ENCODE results near the gene MLLT3.
A peak's percentile ranks its signal among the peaks of the same experiment; 100 is the strongest.

The MLLT3 gene

DNA sequence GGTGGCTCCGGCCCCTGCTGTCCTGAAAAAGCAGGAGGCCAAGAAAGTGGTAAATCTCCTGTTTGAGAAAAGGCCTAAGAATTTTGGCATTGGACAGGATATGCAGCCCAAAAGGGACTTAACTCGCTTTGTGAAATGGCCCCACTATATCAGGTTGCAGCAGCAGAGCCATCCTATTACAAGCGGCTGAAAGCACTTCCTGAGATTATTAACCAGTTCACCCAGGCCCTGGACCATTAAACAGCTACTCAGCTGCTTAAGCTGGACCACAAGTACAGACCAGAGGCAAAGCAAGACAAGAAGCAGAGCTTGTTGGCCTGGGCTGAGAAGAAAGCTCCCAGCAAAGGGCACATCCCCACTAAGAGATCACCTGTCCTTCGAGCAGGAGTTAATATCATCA, 89.7 kb downstream of the MLLT3 start:
- DNase-seq (no peak), ATAC-seq (ENCODE audit: insufficient read depth, low read depth) (no peak)
- Histone ChIP-seq H2AFZ (ENCODE audit: low read depth, low read length) (no peak overlapping the region), H3K27ac (ENCODE audit: low read length) (peak overlapping the region; percentile 11; the same call in 1 of the 2 replicates), H3K27me3 (ENCODE audit: insufficient read depth, low read length, poor library complexity) (no peaks in the 10 kb centered on the region), H4K20me1 (ENCODE audit: insufficient read depth, low read length) (peaks cover 12% of the 10 kb centered on the region; the same call in 1 of the 2 replicates), H3K4me1 (ENCODE audit: insufficient read depth, low read length) (peaks cover 5% of the 10 kb centered on the region; the same call in 1 of the 2 replicates), H3K79me2 (ENCODE audit: insufficient read depth, low read length) (peaks cover 78% of the 10 kb centered on the region), H3K36me3 (ENCODE audit: insufficient read depth, low read length) (no peaks in the 10 kb centered on the region), H3K4me2 (ENCODE audit: insufficient read depth, low read length) (no peak overlapping the region), H3K4me3 (ENCODE audit: low read depth in 1 of 2, low read length in 2 of 2) (no peak overlapping the region), H3K9me3 (ENCODE audit: insufficient read depth, low read length, severe bottlenecking) (no peaks in the 10 kb centered on the region), H3K9ac (ENCODE audit: low read depth, low read length) (no peak overlapping the region)
- TF ChIP-seq, protein P1, sequence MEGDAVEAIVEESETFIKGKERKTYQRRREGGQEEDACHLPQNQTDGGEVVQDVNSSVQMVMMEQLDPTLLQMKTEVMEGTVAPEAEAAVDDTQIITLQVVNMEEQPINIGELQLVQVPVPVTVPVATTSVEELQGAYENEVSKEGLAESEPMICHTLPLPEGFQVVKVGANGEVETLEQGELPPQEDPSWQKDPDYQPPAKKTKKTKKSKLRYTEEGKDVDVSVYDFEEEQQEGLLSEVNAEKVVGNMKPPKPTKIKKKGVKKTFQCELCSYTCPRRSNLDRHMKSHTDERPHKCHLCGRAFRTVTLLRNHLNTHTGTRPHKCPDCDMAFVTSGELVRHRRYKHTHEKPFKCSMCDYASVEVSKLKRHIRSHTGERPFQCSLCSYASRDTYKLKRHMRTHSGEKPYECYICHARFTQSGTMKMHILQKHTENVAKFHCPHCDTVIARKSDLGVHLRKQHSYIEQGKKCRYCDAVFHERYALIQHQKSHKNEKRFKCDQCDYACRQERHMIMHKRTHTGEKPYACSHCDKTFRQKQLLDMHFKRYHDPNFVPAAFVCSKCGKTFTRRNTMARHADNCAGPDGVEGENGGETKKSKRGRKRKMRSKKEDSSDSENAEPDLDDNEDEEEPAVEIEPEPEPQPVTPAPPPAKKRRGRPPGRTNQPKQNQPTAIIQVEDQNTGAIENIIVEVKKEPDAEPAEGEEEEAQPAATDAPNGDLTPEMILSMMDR (IDR thresholded peaks at IDR 0.05; ENCODE audit: borderline replicate concordance, extremely low read depth, low read length, poor library complexity, severe bottlenecking): no peak
- no peak for TF ChIP-seq EZH2 (IDR thresholded peaks at IDR 0.05; ENCODE audit: borderline replicate concordance, low read depth, low read length, severe bottlenecking)

DNA sequence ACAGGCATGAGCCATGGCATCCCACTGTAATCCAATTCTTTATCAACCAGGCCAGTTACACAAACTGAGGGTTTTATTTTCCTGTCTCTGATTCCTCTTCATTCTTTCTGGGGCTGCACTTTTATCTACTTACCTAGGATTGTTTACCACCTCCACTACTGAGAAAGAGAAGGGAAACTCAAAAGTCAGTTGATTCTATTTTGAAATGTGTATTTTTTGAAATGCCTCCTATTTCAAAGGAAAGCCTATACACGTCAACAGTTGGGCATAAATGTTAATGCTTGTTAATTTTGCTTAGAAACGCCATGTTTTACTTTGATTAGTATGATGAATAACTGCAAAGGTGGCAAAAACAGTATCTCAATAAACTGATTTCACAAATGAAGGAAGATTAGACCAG, 92.5 kb downstream of the MLLT3 start:
- Histone ChIP-seq H3K4me1 (ENCODE audit: insufficient read depth, low read length) (peaks cover 6% of the 10 kb centered on the region), H3K4me2 (ENCODE audit: insufficient read depth, low read length) (no peak overlapping the region), H3K27ac (ENCODE audit: low read length) (no peak overlapping the region), H2AFZ (ENCODE audit: low read depth, low read length) (no peak overlapping the region), H3K9ac (ENCODE audit: low read depth, low read length) (no peak overlapping the region), H3K27me3 (ENCODE audit: insufficient read depth, low read length, poor library complexity) (no peaks in the 10 kb centered on the region), H3K79me2 (ENCODE audit: insufficient read depth, low read length) (peaks cover 70% of the 10 kb centered on the region), H3K4me3 (ENCODE audit: low read depth in 1 of 2, low read length in 2 of 2) (no peak overlapping the region), H3K36me3 (ENCODE audit: insufficient read depth, low read length) (no peaks in the 10 kb centered on the region), H4K20me1 (ENCODE audit: insufficient read depth, low read length) (peaks cover 10% of the 10 kb centered on the region; the same call in 1 of the 2 replicates), H3K9me3 (ENCODE audit: insufficient read depth, low read length, severe bottlenecking) (no peaks in the 10 kb centered on the region)
- ATAC-seq (ENCODE audit: insufficient read depth, low read depth) (no peak), DNase-seq (no peak)
- no peak for TF ChIP-seq EZH2 (IDR thresholded peaks at IDR 0.05; ENCODE audit: borderline replicate concordance, low read depth, low read length, severe bottlenecking)
- TF ChIP-seq, protein P1 (IDR thresholded peaks at IDR 0.05; ENCODE audit: borderline replicate concordance, extremely low read depth, low read length, poor library complexity, severe bottlenecking): no peak

DNA sequence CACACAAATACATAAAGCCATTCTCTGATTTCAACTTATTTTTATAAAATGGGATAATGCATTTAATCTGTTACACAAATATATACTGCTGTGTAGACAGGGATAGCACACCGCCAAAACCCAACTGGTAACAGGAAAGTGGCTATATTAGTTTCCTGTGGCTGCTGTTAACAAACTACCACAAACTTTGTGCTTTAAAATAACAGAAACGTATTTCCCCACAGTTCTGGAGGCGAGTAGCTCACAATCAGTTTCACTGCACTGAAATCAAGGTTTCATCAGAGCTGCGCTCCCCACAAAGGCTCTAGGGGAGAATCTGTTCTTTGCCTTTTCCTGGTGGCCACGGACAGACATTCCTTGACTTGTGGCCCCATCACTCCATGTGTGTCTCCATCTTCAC, 94.0 kb downstream of the MLLT3 start:
- no peaks in the 10 kb centered on the region for H3K27me3 ChIP-seq (ENCODE audit: insufficient read depth, low read length, poor library complexity)
- H3K36me3 ChIP-seq (ENCODE audit: insufficient read depth, low read length): no peaks in the 10 kb centered on the region
- no peak for TF ChIP-seq EZH2 (IDR thresholded peaks at IDR 0.05; ENCODE audit: borderline replicate concordance, low read depth, low read length, severe bottlenecking)
- TF ChIP-seq, protein P1 (IDR thresholded peaks at IDR 0.05; ENCODE audit: borderline replicate concordance, extremely low read depth, low read length, poor library complexity, severe bottlenecking): no peak
- H2AFZ ChIP-seq (ENCODE audit: low read depth, low read length): no peak overlapping the region
- H3K4me3 ChIP-seq (ENCODE audit: low read depth in 1 of 2, low read length in 2 of 2): no peak overlapping the region
- H3K4me1 ChIP-seq (ENCODE audit: insufficient read depth, low read length): peaks cover 18% of the 10 kb centered on the region
- H4K20me1 ChIP-seq (ENCODE audit: insufficient read depth, low read length): peaks cover 10% of the 10 kb centered on the region; the same call in 1 of the 2 replicates
- no peak overlapping the region for H3K27ac ChIP-seq (ENCODE audit: low read length)
- H3K9me3 ChIP-seq (ENCODE audit: insufficient read depth, low read length, severe bottlenecking): no peaks in the 10 kb centered on the region
- peaks cover 73% of the 10 kb centered on the region for H3K79me2 ChIP-seq (ENCODE audit: insufficient read depth, low read length)
- H3K4me2 ChIP-seq (ENCODE audit: insufficient read depth, low read length): no peak overlapping the region
- DNase-seq: no peak
- peak; percentile 60; the same call in 1 of the 3 replicates for ATAC-seq (ENCODE audit: insufficient read depth, low read depth)
- H3K9ac ChIP-seq (ENCODE audit: low read depth, low read length): no peak overlapping the region

Measured in DND-41 (cell line).